ENCODE data around the gene LRMDA. TPM values are rescaled to one million over a fixed set of nuclear protein-coding genes. Genes with fewer than 3 reads are reported as not detected.

LRMDA gene
- total RNA-seq, 2 donors from 2014 or later, result not detected

GRCh38 chr10:75400163-75400770 is 31.2 kb upstream of the LRMDA start:
- ATAC-seq, result no peak
- Mint-ChIP-seq H3K36me3 (peaks cover 0 to 11% of the 10 kb centered on the region in 2 donors), H3K9me3 (no peaks in the 10 kb centered on the region), H3K27ac (no peak overlapping the region)
- DNase-seq (ENCODE audit: low spot score in 2 of 2), result no peak

- Mint-ChIP-seq H3K36me3 (peaks cover 5 to 16% of the 10 kb centered on the region in 2 donors), H3K9me3 (peaks cover 0 to 4% of the 10 kb centered on the region in 2 donors), H3K27ac (no peak overlapping the region)
- DNase-seq (ENCODE audit: low spot score in 2 of 2) (peak in 1 of 2 donors; percentile 45), ATAC-seq (peak; percentile 46 to 47)
Measured at GRCh38 chr10:75400771-75401568, 30.5 kb upstream of the LRMDA start.

- peaks cover 5 to 22% of the 10 kb centered on the region in 2 donors for H3K36me3 Mint-ChIP-seq
- no peak within 1 kb of the TSS for H3K27ac Mint-ChIP-seq
- H3K9me3 Mint-ChIP-seq, result peaks cover 0 to 4% of the 10 kb centered on the region in 2 donors
- DNase-seq (ENCODE audit: low spot score in 2 of 2) (peak in 1 of 2 donors; percentile 69), ATAC-seq (peak; percentile 63 to 76)
Measured at GRCh38 chr10:75401569-75402485, 29.6 kb upstream of the LRMDA start, which contains the start of gene ZNF503. ZNF503 (minus strand) TSS chr10:75401764; CDS start chr10:75401419, 345 bp downstream.

GRCh38 chr10:75402486-75403143 is 28.8 kb upstream of the LRMDA start:
- no peak overlapping the region for H3K27ac Mint-ChIP-seq
- no peak for DNase-seq (ENCODE audit: low spot score in 2 of 2)
- peaks cover 0 to 4% of the 10 kb centered on the region in 2 donors for H3K9me3 Mint-ChIP-seq
- H3K36me3 Mint-ChIP-seq, result peaks cover 11 to 30% of the 10 kb centered on the region in 2 donors
- ATAC-seq, result peak in 1 of 2 donors; percentile 34

- H3K36me3 Mint-ChIP-seq, result peaks cover 11 to 30% of the 10 kb centered on the region in 2 donors
- no peak overlapping the region for H3K27ac Mint-ChIP-seq
- H3K9me3 Mint-ChIP-seq, result peaks cover 0 to 4% of the 10 kb centered on the region in 2 donors
- DNase-seq (ENCODE audit: low spot score in 2 of 2) (no peak), ATAC-seq (peak in 1 of 2 donors; percentile 3)
Measured at GRCh38 chr10:75403144-75403938, 28.1 kb upstream of the LRMDA start.

GRCh38 chr10:75403939-75404814 is 27.2 kb upstream of the LRMDA start:
- Mint-ChIP-seq H3K36me3 (peaks cover 11 to 30% of the 10 kb centered on the region in 2 donors), H3K9me3 (peaks cover 0 to 4% of the 10 kb centered on the region in 2 donors), H3K27ac (no peak overlapping the region)
- ATAC-seq (no peak), DNase-seq (ENCODE audit: low spot score in 2 of 2) (no peak)

- Mint-ChIP-seq H3K27ac (no peak overlapping the region), H3K9me3 (peaks cover 0 to 4% of the 10 kb centered on the region in 2 donors), H3K36me3 (peaks cover 11 to 33% of the 10 kb centered on the region in 2 donors)
- no peak for DNase-seq (ENCODE audit: low spot score in 2 of 2)
- ATAC-seq, result no peak
Measured at GRCh38 chr10:75404815-75405597, 26.4 kb upstream of the LRMDA start.

- H3K9me3 Mint-ChIP-seq, result peaks cover 0 to 4% of the 10 kb centered on the region in 2 donors
- ATAC-seq (no peak), DNase-seq (ENCODE audit: low spot score in 2 of 2) (no peak)
- no peak overlapping the region for H3K27ac Mint-ChIP-seq
- H3K36me3 Mint-ChIP-seq, result peaks cover 11 to 34% of the 10 kb centered on the region in 2 donors
Measured at GRCh38 chr10:75405598-75406461, 25.6 kb upstream of the LRMDA start.

- Mint-ChIP-seq H3K36me3 (peaks cover 11 to 34% of the 10 kb centered on the region in 2 donors), H3K9me3 (peaks cover 0 to 4% of the 10 kb centered on the region in 2 donors), H3K27ac (no peak overlapping the region)
- DNase-seq (ENCODE audit: low spot score in 2 of 2) (no peak), ATAC-seq (no peak)
Measured at GRCh38 chr10:75406462-75407223, 24.8 kb upstream of the LRMDA start.

GRCh38 chr10:75407224-75407712 is 24.2 kb upstream of the LRMDA start:
- ATAC-seq (no peak), DNase-seq (ENCODE audit: low spot score in 2 of 2) (no peak)
- Mint-ChIP-seq H3K27ac (no peak overlapping the region), H3K36me3 (peaks cover 11 to 29% of the 10 kb centered on the region in 2 donors), H3K9me3 (peaks cover 0 to 4% of the 10 kb centered on the region in 2 donors)

GRCh38 chr10:75407713-75408508 is 23.5 kb upstream of the LRMDA start:
- Mint-ChIP-seq H3K9me3 (peaks cover 0 to 4% of the 10 kb centered on the region in 2 donors), H3K27ac (no peak overlapping the region), H3K36me3 (peaks cover 11 to 29% of the 10 kb centered on the region in 2 donors)
- ATAC-seq (no peak), DNase-seq (ENCODE audit: low spot score in 2 of 2) (no peak)

GRCh38 chr10:75408509-75408875 is 22.9 kb upstream of the LRMDA start:
- peaks cover 0 to 4% of the 10 kb centered on the region in 2 donors for H3K9me3 Mint-ChIP-seq
- no peak overlapping the region for H3K27ac Mint-ChIP-seq
- ATAC-seq (no peak), DNase-seq (ENCODE audit: low spot score in 2 of 2) (no peak)
- peaks cover 11 to 29% of the 10 kb centered on the region in 2 donors for H3K36me3 Mint-ChIP-seq
